HG02588 (cell line): ENCODE data around the gene USP35.

Experiments
- ATAC-seq: cut with Tn5 transposase; IDR thresholded peaks from one replicate; pipeline ENCODE4 v1.9.1; 2021; ENCODE audit warnings: mild to moderate bottlenecking, moderate library complexity; ENCODE audit not compliant: unreplicated experiment

USP35 gene

DNA sequence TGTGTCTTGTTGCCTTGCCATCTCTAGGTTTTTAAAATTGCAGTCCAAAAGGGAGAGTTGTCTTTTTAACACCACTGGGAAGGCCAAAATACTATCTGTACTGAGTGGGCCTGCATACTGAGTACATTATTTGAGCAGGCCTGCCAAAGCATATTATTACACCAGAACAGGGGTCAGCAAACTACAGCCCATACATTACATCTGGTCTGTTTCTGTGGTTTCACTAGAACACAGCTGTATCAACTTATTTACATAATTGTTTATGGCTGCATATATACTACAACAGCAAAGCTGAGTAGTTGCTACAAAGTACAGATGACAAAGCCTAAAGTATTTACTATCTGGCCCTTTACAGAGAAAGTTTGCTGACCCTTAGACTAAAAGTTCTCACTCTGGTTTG lies 74.0 kb downstream of the USP35 start:
- ATAC-seq: no peak
